Measurements from ENCODE around the gene POLR2A.

GRCh38 chr17:7477392-7478275 is 6.5 kb upstream of the POLR2A start:
- TF ChIP-seq CTCF (conservative IDR thresholded peaks at IDR 0.05; ENCODE audit: low read depth, low read length) (no peak), RCOR1 (IDR thresholded peaks at IDR 0.05; ENCODE audit: insufficient replicate concordance, low read length) (no peak), POLR2A (IDR thresholded peaks at IDR 0.05; ENCODE audit: low read depth, low read length) (peak; percentile 71; the same call in 1 of the 2 replicates), RAD21 (IDR thresholded peaks at IDR 0.05; ENCODE audit: low read length) (no peak; the same call in 1 of the 2 replicates), RFX5 (IDR thresholded peaks at IDR 0.05; ENCODE audit: low read depth, low read length) (no peak), BHLHE40 (IDR thresholded peaks at IDR 0.05; ENCODE audit: low read depth, low read length) (peak; percentile 22; the same call in 1 of the 2 replicates), FOS (IDR thresholded peaks at IDR 0.05; ENCODE audit: low read depth, low read length) (peak; percentile 11; the same call in 1 of the 2 replicates), NFE2L2 (IDR thresholded peaks at IDR 0.05; ENCODE audit: low read depth, low read length) (no peak; the same call in 1 of the 2 replicates), MAFK (IDR thresholded peaks at IDR 0.05; ENCODE audit: low read depth, low read length) (peak; percentile 62; the same call in 1 of the 2 replicates), CEBPB (IDR thresholded peaks at IDR 0.05; ENCODE audit: low read depth, low read length) (peak; percentile 76), CHD1 (IDR thresholded peaks at IDR 0.05; ENCODE audit: low read depth, low read length) (no peak), ELK1 (IDR thresholded peaks at IDR 0.05; ENCODE audit: borderline replicate concordance, low read depth, low read length) (no peak), USF2 (IDR thresholded peaks at IDR 0.05; ENCODE audit: low read depth, low read length) (no peak; the same call in 1 of the 2 replicates)
